Neutrophil (primary cell): ENCODE measurements around the gene MINDY3.

Experiments
- H3K27ac ChIP-seq: fragments of 200-600 bp; sonication (generic); 2 replicates; pipeline ENCODE4 v1.5.1; 2016; ENCODE audit warnings: mild to moderate bottlenecking, moderate library complexity
- H3K27me3 ChIP-seq: fragments of 200-600 bp; sonication (generic); 2 replicates; pipeline ENCODE4 v1.6.0; 2016; ENCODE audit warnings: mild to moderate bottlenecking
- H3K36me3 ChIP-seq: fragments of 200-600 bp; sonication (generic); 2 replicates; pipeline ENCODE4 v1.5.1; 2017
- H3K4me1 ChIP-seq, 2 experiments: fragments of 200-600 bp in 1 of 2; sonication (generic) in 1 of 2; 1 replicate in 1 of 2; 2 replicates in 1 of 2; pipeline versions ENCODE4 v1.5.1 to v1.6.1; 2013 to 2016; ENCODE audit warnings: low read depth in 1 of 2, low read length in 1 of 2, mild to moderate bottlenecking in 1 of 2, moderate library complexity in 1 of 2; ENCODE audit not compliant: control insufficient read depth in 1 of 2, insufficient read depth in 1 of 2
- H3K4me3 ChIP-seq, 2 experiments: fragments of 200-600 bp in 1 of 2; sonication (generic) in 1 of 2; 1 replicate in 1 of 2; 2 replicates in 1 of 2; pipeline ENCODE4 v1.5.1; 2013 to 2016; ENCODE audit warnings: low read depth in 1 of 2, low read length in 1 of 2, mild to moderate bottlenecking in 1 of 2, moderate library complexity in 1 of 2
- H3K9me3 ChIP-seq: fragments of 200-600 bp; sonication (generic); 2 replicates; pipeline ENCODE4 v1.5.1; 2016
- TF ChIP-seq, protein P1 (sequence below): fragments of 200-600 bp; sonication (generic); IDR thresholded peaks from 2 replicates; pipeline ENCODE4 v1.5.1; 2016; ENCODE audit warnings: antibody characterized with exemption

The MINDY3 gene

DNA sequence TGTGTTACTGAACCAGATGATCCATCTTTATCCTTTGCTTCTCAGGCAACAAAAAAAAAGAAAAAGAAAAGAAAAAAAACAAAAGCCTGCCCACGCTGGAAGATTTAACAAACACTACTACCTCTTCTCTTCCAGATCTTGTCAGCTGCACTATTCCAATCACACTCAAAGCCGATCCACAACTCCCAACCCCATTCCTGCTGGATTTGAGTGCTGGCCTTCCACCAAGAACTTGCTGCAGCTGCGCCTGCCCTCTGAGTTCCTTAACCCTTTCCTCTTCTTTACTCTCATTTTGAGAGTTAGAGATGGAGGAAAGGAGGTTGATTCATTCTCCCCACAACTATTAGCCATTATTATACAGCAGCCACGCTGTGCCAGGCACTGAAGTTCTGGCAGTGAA lies 124.5 kb downstream of the MINDY3 start:
- no peaks in the 10 kb centered on the region for H3K36me3 ChIP-seq
- H3K27me3 ChIP-seq, result peaks cover 27% of the 10 kb centered on the region

DNA sequence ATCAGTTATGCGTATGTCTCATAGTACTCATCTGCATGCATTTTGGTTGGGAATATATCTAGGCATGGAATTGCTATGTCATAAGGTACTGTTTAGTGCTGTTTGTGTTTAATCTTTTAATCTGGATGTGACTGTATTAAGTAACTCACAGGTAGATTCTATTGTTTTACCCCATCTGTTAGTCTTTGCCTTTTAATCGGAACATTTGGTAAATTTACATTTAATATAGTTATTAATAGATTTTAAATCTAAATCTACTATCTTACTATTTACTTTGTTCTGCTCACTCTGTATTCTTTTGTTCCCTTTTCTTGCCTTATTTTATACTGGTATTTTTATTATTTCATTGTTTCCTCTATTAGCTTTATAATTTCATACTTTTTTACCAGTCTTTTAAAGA lies 130.0 kb downstream of the MINDY3 start:
- TF ChIP-seq, protein P1, sequence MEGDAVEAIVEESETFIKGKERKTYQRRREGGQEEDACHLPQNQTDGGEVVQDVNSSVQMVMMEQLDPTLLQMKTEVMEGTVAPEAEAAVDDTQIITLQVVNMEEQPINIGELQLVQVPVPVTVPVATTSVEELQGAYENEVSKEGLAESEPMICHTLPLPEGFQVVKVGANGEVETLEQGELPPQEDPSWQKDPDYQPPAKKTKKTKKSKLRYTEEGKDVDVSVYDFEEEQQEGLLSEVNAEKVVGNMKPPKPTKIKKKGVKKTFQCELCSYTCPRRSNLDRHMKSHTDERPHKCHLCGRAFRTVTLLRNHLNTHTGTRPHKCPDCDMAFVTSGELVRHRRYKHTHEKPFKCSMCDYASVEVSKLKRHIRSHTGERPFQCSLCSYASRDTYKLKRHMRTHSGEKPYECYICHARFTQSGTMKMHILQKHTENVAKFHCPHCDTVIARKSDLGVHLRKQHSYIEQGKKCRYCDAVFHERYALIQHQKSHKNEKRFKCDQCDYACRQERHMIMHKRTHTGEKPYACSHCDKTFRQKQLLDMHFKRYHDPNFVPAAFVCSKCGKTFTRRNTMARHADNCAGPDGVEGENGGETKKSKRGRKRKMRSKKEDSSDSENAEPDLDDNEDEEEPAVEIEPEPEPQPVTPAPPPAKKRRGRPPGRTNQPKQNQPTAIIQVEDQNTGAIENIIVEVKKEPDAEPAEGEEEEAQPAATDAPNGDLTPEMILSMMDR, result no peak
- no peaks in the 10 kb centered on the region for H3K9me3 ChIP-seq
- H3K4me1 ChIP-seq, result no peaks in the 10 kb centered on the region
- H3K4me3 ChIP-seq, result no peak overlapping the region
- no peaks in the 10 kb centered on the region for H3K36me3 ChIP-seq
- peaks cover 68% of the 10 kb centered on the region for H3K27me3 ChIP-seq
- no peak overlapping the region for H3K27ac ChIP-seq

More for the DNA sequence above, 124.5 kb downstream of the MINDY3 start:
- H3K9me3 ChIP-seq, result no peaks in the 10 kb centered on the region
- TF ChIP-seq, protein P1, result no peak
- H3K27ac ChIP-seq, result no peak overlapping the region
- no peaks in the 10 kb centered on the region for H3K4me1 ChIP-seq
- H3K4me3 ChIP-seq, result no peak overlapping the region

DNA sequence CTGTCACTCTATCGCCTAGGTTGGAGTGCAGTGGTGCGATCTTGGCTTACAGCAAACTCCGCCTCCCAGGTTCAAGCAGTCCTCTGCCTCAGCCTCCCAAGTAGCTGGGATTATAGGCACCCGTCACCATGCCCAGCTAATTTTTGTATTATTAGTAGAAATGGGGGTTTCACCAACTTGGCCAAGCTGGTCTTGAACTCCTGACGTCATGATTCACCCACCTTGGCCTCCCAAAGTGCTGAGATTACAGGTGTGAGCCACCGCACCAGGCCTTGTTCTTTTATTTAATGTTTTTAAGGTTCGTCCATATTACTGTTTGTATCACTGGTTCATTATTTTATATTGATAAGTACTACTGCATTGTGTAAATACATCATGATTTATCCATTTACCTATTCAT lies 130.4 kb downstream of the MINDY3 start:
- Histone ChIP-seq H3K36me3 (no peaks in the 10 kb centered on the region), H3K27ac (no peak overlapping the region), H3K4me1 (no peaks in the 10 kb centered on the region), H3K27me3 (peaks cover 72% of the 10 kb centered on the region), H3K4me3 (no peak overlapping the region), H3K9me3 (no peaks in the 10 kb centered on the region)
- TF ChIP-seq, protein P1, result no peak
